NCI-H2171 (cell line): ENCODE results near the gene ARAP3.

Experiments used
- DNase-seq: peaks from one replicate; lab custom pipeline; 2025; lab: John Stamatoyannopoulos, UW

The ARAP3 gene

GRCh38 chr5:141639357-141640050 is 42.5 kb downstream of the ARAP3 start:
- DNase-seq, result no peak

GRCh38 chr5:141638771-141639170 is 43.3 kb downstream of the ARAP3 start:
- DNase-seq, result no peak

GRCh38 chr5:141637767-141638419 is 44.1 kb downstream of the ARAP3 start:
- no peak for DNase-seq

DNA sequence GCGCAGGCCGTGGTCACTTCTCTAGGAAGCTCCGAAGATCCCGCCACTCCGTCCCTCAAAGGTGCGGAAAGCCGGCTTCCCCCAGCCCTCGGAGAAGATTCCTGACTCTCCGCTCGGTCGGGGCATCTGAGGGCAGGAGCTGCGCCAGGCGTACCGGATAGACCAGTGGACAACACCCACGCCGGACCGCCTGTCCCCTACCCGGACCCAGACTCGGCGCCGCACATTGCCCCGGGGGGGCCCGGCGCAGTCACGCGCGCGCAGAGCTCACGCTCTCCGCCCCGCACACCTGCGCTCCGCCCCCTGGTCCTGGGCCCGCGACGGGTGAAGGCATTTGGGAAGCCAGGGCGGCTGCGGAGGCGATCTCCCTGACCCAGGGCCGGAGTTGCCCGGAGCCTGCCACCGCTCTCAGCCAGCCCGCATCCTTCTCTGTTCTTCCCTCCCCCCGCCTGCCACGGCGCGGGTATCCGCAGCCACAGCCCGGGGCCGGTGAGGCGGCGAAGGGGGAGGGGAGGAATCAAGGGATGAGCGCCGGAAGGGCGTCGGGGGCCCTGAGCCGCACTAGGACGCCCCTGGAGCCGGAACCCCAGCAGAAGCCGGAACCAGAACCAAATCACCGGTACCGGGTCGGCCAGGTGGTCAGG is 44.8 kb downstream of the ARAP3 start:
- DNase-seq, result no peak

GRCh38 chr5:141636413-141637122 is 45.5 kb downstream of the ARAP3 start, which contains the start of the genes HDAC3 and RELL2:
HDAC3 (minus strand) TSS chr5:141636849; CDS start chr5:141636790, 59 bp downstream.
RELL2 (plus strand) TSS chr5:141636997; CDS start chr5:141638226, 1,229 bp downstream.
- peak; percentile 63 for DNase-seq

GRCh38 chr5:141636106-141636412 is 46.0 kb downstream of the ARAP3 start:
- DNase-seq, result no peak

GRCh38 chr5:141635646-141636045 is 46.4 kb downstream of the ARAP3 start:
- DNase-seq, result no peak

DNA sequence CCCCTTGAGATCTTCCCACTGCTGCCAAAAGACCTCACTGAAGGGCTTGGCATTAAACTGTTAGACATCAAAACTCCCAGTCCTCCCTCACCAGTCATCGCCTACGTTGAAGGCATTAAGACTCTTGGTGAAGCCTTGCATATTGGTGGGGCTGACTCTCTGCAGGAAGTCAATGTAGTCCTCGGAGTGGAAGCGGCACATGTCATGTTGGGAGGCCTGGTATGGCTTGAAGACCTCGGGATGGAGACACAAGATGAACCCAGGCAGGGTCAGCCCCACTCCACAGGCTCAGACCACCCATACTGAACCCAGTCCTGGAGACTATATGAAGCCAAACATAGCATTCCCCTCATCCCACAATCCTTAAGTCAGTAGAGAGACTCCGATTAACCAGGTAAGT is 47.3 kb downstream of the ARAP3 start:
- DNase-seq, result no peak

GRCh38 chr5:141633871-141634561 is 48.0 kb downstream of the ARAP3 start:
- no peak for DNase-seq

- no peak for DNase-seq
Observed at GRCh38 chr5:141632650-141633049, 49.4 kb downstream of the ARAP3 start.

DNA sequence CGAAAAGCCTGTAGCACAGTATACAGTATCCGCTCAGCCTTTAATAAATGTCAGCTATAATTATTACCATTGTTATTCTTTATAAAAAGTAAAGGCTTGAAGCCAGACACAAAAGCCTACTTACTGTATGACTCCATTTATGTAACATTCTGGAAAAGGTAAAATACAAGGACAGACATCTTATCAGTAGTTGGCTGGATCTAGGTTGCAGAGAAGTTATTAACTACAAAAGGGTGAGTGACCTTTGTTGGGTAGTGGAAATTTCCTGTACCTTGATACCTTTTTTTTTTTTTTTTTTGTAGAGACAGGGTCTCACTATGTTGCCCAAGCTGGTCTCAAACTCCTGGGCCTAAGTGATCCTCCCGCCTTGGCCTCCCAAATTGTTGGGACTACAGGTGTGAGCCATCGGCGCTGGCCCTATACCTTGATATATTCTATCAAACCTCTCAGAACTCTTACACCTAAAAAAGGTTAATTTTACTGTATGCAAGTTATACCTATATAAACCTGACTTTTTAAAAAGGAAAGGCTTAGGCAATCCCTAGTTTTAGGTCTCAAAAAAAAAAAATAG is 51.4 kb downstream of the ARAP3 start:
- no peak for DNase-seq

- no peak for DNase-seq
Observed at GRCh38 chr5:141628175-141628788, 53.7 kb downstream of the ARAP3 start.

DNA sequence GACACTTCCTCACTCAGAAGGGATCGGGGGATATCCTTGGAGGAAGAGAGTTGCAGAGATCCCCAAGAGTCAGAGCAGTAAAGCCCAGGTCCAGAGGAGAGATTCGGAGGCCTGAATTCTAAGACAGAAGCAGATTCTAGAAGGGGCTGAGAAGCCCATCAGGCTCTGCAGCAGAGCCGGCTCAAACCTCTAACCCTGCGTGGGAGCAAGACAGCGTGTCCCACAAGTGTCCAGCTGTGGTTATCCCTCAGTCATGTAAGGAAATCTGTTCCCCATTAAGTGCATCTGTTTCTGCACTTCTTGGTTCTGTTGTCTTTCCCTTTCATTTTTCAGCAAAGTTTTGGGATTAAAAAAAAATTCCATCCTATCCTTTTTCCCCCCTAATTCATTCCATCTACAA is 58.4 kb downstream of the ARAP3 start:
- DNase-seq, result no peak

GRCh38 chr5:141623186-141623585 is 58.8 kb downstream of the ARAP3 start:
- DNase-seq, result no peak

GRCh38 chr5:141618804-141619554 is 63.1 kb downstream of the ARAP3 start, which contains the start of gene DIAPH1:
DIAPH1 (minus strand) TSS chr5:141619000; CDS start chr5:141618914, 86 bp downstream.
- peak; percentile 87 for DNase-seq

GRCh38 chr5:141618030-141618803 is 63.8 kb downstream of the ARAP3 start:
- no peak for DNase-seq

GRCh38 chr5:141617682-141618029 is 64.4 kb downstream of the ARAP3 start:
- no peak for DNase-seq

GRCh38 chr5:141617128-141617527 is 64.9 kb downstream of the ARAP3 start:
- DNase-seq, result no peak

DNA sequence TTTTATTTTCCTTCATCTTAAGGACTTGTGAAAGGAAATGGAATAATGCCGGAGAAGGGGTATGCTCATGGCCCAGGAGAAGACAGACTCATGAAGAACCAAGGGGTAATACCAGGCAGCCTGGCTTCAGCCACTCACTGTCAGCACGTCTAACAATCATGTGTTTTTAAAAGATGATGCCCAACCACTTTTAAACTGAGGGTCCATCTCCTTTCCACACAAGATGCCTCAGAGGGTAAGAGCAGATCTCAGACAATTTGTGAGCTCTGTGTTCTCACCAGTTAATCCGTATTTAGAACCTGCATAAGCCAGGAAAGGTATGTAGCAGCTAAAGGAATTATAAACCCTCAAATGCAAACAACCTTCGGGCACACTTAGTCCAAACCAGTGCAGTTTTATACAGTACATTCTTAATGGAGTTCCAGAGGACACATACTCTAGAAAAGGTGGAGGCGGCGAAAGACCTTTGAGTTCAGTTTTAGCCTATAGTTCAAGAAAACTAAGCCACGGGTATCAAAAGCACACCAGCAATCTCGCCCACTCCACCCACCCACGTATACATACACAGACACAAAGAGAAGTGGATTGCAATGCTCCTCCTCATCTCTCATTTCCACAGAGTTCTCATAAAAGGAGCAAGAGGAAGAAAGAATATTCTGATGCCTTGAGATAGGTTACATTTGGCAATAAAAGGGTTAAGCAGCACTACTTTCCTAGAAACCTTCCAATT is 65.9 kb downstream of the ARAP3 start:
- DNase-seq, result no peak
